ENCODE measurements around the gene ZNF222. TPM values are rescaled to one million over a fixed set of nuclear protein-coding genes. Genes with fewer than 3 reads are reported as not detected.
A peak's percentile ranks its signal among the peaks of the same experiment; 100 is the strongest.

The ZNF222 gene
- total RNA-seq, 4 donors from 2014 or later: 3.3 to 7.0 (median 5.0) TPM

GRCh38 chr19:44021221-44021620 is 4.0 kb upstream of the ZNF222 start:
- no peak for DNase-seq
- intact Hi-C loops (cut with DNase I): no loop called here
- Histone ChIP-seq H3K4me3 (replicated peaks in 1 of 3) (no peak overlapping the region), H3K9me3 (no peaks in the 10 kb centered on the region), H3K27me3 (no peaks in the 10 kb centered on the region), H3K4me1 (no peaks in the 10 kb centered on the region), H3K36me3 (no peaks in the 10 kb centered on the region), H3K27ac (no peak overlapping the region)
- TF ChIP-seq POLR2A (IDR thresholded peaks at IDR 0.05) (no peak), CTCF (IDR thresholded peaks at IDR 0.05) (no peak)

GRCh38 chr19:44024900-44025216 is 321 bp upstream of the ZNF222 start:
- Histone ChIP-seq H3K27me3 (no peaks in the 10 kb centered on the region), H3K27ac (peak overlapping the region in 1 of 3 donors; percentile 45), H3K4me1 (no peaks in the 10 kb centered on the region), H3K36me3 (peaks cover 27 to 31% of the 10 kb centered on the region in 2 donors), H3K9me3 (no peaks in the 10 kb centered on the region), H3K4me3 (replicated peaks in 1 of 3) (peak overlapping the region in 2 of 3 donors; percentile 80 to 91)
- no peak for DNase-seq
- TF ChIP-seq POLR2A (IDR thresholded peaks at IDR 0.05): no peak
- TF ChIP-seq CTCF (IDR thresholded peaks at IDR 0.05): no peak
- intact Hi-C loops (cut with DNase I): no loop called here
- WGBS, 2 donors: 45 to 46% methylated on average over 4 of the region's 4 CpGs

- no peak for DNase-seq
- Histone ChIP-seq H3K27ac (no peak overlapping the region), H3K27me3 (no peaks in the 10 kb centered on the region), H3K9me3 (no peaks in the 10 kb centered on the region), H3K4me3 (replicated peaks in 1 of 3) (no peak overlapping the region), H3K4me1 (no peaks in the 10 kb centered on the region), H3K36me3 (peaks cover 45 to 46% of the 10 kb centered on the region in 2 donors)
- TF ChIP-seq CTCF (IDR thresholded peaks at IDR 0.05): no peak
- TF ChIP-seq POLR2A (IDR thresholded peaks at IDR 0.05): no peak
- WGBS, 2 donors: 98 to 99% methylated on average over 6 of the region's 6 CpGs
- intact Hi-C loops (cut with DNase I): no loop called here
Measured at GRCh38 chr19:44026622-44027021, 1.4 kb downstream of the ZNF222 start.

- no peak for DNase-seq
- 95 to 98% methylated on average over 1 of the region's 1 CpG for WGBS, 2 donors
- no peaks in the 10 kb centered on the region for H3K9me3 ChIP-seq
Measured at GRCh38 chr19:44032001-44032610, 6.9 kb downstream of the ZNF222 start.

GRCh38 chr19:44042147-44042546 is 17.0 kb downstream of the ZNF222 start:
- no peaks in the 10 kb centered on the region for H3K4me1 ChIP-seq
- WGBS, 2 donors: 80 to 81% methylated on average over 2 of the region's 2 CpGs
- no peaks in the 10 kb centered on the region for H3K27me3 ChIP-seq
- H3K4me3 ChIP-seq (replicated peaks in 1 of 3): no peak overlapping the region
- no peaks in the 10 kb centered on the region for H3K9me3 ChIP-seq
- no peak for TF ChIP-seq CTCF (IDR thresholded peaks at IDR 0.05)
- no peak for TF ChIP-seq POLR2A (IDR thresholded peaks at IDR 0.05)
- no peak for DNase-seq
- intact Hi-C loops (cut with DNase I): no loop called here
- no peak overlapping the region for H3K27ac ChIP-seq
- no peaks in the 10 kb centered on the region for H3K36me3 ChIP-seq

More at GRCh38 chr19:44032001-44032610, 6.9 kb downstream of the ZNF222 start:
- Histone ChIP-seq H3K4me1 (no peaks in the 10 kb centered on the region), H3K27ac (no peak overlapping the region), H3K27me3 (no peaks in the 10 kb centered on the region), H3K36me3 (peaks cover 53 to 55% of the 10 kb centered on the region in 2 donors), H3K4me3 (replicated peaks in 1 of 3) (no peak overlapping the region)
- intact Hi-C loops (cut with DNase I): no loop called here
- TF ChIP-seq POLR2A (IDR thresholded peaks at IDR 0.05) (no peak), CTCF (IDR thresholded peaks at IDR 0.05) (no peak)
